Measurements from ENCODE around the gene KLHL7.
A peak's percentile ranks its signal among the peaks of the same experiment; 100 is the strongest.

The KLHL7 gene, protein sequence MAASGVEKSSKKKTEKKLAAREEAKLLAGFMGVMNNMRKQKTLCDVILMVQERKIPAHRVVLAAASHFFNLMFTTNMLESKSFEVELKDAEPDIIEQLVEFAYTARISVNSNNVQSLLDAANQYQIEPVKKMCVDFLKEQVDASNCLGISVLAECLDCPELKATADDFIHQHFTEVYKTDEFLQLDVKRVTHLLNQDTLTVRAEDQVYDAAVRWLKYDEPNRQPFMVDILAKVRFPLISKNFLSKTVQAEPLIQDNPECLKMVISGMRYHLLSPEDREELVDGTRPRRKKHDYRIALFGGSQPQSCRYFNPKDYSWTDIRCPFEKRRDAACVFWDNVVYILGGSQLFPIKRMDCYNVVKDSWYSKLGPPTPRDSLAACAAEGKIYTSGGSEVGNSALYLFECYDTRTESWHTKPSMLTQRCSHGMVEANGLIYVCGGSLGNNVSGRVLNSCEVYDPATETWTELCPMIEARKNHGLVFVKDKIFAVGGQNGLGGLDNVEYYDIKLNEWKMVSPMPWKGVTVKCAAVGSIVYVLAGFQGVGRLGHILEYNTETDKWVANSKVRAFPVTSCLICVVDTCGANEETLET

DNA sequence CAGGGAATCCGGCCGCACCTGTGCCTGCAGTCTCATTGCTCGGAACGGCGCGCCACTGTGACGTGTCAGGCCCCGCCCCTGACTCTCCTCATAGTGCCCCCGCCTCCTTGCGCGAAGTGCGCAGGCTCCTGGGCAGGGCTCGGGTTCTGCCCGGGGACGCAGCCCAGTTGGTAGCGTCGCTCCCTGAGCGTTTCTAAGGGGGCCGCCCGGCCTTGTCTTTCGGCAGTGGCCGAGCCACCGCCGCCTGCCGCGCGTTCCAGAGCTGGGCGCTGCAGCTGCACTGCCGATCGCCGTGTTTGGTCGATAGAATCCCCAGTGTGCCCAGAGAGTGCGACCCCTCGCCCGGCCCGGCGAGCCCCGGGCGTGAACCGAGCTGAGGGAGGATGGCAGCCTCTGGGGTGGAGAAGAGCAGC, at the start of gene KLHL7:
Gene KLHL7, plus strand, starts transcription at position 142 of the 413 bp plus-strand sequence. Its CDS starts 242 bp downstream, at position 384.
- peak; percentile 95 for DNase-seq (ENCODE audit: insufficient read length, low spot score)
- peak; percentile 97 for TF ChIP-seq POLR2A (IDR thresholded peaks at IDR 0.05; ENCODE audit: low read depth, low read length)
- peak; percentile 69 for FAIRE-seq

DNA sequence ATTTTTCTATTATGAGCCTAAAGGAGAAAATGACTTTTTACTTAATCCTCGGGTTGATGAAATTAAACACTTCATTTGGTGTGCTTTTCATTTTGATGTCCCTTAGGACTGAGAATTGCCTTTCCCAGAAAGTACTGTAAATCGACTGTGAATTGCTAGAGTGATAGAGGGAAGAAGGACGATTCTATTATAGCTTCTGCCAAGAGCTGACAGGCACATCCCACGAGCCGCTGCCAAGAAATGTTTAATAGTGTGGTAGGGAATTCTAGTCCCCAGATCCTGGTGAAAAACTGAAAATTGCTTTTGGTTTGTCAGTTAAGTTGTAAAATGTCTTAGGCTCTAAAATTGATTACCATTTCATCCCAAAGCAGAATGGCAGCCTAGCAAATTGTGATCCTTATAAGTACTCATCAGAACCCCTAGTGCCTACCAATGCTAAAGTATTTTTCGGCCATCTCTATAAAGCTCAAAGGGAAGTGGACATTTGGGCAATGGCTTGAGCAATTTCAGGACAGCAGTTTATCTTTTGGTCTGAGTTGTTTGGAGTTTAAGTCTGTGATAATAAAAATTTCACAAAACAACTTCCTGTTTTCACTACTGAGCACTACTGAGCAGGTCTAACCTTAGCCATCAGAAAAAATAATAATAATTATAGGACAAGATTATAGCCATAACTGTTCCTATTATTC, 47.0 kb upstream of the KLHL7 start:
- no peak for DNase-seq (ENCODE audit: insufficient read length, low spot score)

DNA sequence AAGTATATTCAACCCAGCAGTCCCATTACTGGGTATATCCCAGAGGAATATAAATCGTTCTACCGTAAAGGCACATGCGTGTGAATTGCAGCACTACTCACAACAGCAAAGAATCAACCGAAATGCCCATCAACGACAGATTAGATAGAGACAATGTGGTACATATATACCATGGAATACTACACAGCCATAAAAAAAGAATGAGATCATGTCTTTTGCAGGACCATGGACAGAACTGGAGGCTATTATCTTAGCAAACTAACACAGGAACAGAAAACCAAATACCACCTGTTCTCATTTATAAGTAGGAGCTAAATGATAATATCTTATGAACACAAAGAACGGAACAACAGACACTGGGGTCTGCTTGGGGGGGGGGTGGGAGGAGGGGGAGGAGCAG, 44.3 kb upstream of the KLHL7 start:
- no peak for TF ChIP-seq POLR2A (IDR thresholded peaks at IDR 0.05; ENCODE audit: low read depth, low read length)
- no peak for FAIRE-seq

More for the DNA sequence above, 47.0 kb upstream of the KLHL7 start:
- FAIRE-seq, result no peak
- no peak for TF ChIP-seq POLR2A (IDR thresholded peaks at IDR 0.05; ENCODE audit: low read depth, low read length)

DNA sequence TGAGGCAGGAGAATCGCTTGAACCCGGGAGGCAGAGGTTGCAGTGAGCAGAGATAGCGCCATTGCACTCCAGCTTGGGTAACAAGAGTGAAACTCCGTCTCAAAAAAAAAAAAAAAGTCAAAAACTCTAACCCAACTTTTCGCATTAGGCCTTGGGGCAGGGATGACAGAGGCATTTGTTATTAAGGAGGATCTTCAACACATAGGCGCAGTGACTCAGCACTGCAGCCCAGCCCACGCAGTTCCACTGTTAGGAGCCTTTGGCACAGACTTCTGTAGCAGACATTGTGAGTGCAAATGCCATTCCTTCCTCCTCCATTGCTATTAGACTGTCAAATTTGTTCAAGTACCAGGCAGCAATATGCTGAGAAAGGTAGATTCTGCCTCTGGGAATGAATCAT, 43.1 kb upstream of the KLHL7 start:
- FAIRE-seq, result no peak
- no peak for TF ChIP-seq POLR2A (IDR thresholded peaks at IDR 0.05; ENCODE audit: low read depth, low read length)
- peak; percentile 40 for DNase-seq (ENCODE audit: insufficient read length, low spot score)

More for the DNA sequence above, 44.3 kb upstream of the KLHL7 start:
- DNase-seq (ENCODE audit: insufficient read length, low spot score), result no peak

DNA sequence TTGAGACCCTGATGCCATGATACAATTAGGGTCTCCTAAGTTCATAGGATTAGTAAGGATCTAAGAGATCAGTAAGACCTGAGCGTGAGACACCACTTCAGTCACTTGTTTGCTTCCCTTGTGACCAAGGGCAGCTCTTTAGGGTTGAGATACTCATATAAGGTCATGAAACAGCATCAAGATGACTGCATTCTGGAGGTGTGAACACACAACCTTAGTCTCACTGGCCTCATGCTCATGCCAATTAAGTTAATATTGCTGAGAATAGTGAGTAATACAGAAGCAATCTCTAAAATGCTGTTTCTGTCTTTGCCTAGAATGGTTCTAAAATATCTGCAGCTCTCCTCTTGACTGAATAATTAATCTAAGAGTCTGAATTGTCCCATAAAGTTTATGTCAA, 39.6 kb upstream of the KLHL7 start:
- FAIRE-seq, result no peak
- TF ChIP-seq POLR2A (IDR thresholded peaks at IDR 0.05; ENCODE audit: low read depth, low read length), result no peak
- DNase-seq (ENCODE audit: insufficient read length, low spot score), result no peak

DNA sequence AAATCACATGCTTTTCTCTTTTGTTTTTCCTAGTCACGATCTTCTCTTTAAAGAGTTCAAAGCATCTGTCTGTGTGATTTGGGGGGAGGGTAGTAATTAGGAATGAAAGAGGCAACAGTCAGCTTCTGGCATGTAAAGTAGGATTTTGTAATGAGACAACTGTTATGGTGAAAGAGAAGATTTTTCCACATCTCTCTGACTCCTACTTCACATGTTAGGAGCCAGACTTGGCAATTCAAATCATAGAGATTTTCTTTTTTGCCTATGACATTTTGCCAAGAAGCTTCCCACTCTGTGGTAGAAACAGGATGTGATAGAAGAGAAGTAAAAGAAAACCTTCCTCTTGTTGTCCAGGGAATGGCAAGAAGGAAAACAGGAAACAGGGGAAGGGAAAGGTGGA, 38.3 kb upstream of the KLHL7 start:
- FAIRE-seq, result no peak
- TF ChIP-seq POLR2A (IDR thresholded peaks at IDR 0.05; ENCODE audit: low read depth, low read length), result no peak
- no peak for DNase-seq (ENCODE audit: insufficient read length, low spot score)

DNA sequence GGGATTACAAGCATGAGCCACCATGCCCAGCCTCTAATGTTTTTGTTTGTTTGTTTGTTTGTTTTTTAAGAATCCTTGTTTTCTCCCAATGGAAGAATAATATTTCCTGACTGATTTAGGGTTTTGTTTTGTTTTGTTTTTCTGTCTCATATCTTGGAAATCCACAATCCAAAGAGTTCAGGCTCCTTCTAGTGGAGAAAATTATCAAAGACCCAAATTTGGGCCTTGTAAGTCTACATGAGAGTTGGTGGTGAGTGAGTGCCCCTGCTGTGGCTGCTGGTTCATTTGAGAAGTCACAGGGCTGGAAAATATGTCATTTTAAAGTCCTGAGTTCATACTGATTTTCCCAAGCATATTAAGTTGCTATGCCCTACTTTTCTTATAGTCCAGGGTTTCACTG, 33.5 kb upstream of the KLHL7 start:
- DNase-seq (ENCODE audit: insufficient read length, low spot score) (no peak), FAIRE-seq (no peak)
- no peak for TF ChIP-seq POLR2A (IDR thresholded peaks at IDR 0.05; ENCODE audit: low read depth, low read length)

DNA sequence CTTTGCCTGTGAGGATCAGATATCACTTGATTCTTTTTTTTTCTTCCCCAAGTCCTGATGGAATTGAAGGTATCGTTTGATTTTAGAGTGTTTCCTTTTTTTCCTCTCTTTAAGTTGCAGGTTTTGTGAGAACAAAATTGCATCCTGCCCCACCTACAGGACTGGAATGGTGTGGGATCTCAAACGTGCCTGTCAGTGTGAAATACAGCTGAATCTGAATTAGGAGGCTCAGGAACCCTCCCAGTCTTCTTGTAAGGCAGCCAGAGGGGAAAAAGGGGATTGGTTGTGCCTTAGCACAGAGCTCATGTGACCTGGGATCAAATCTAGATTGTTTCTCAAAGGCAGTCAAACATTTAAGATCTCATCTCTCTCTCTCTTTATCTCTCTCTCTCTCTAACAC, 32.7 kb upstream of the KLHL7 start:
- FAIRE-seq (no peak), DNase-seq (ENCODE audit: insufficient read length, low spot score) (no peak)
- no peak for TF ChIP-seq POLR2A (IDR thresholded peaks at IDR 0.05; ENCODE audit: low read depth, low read length)

DNA sequence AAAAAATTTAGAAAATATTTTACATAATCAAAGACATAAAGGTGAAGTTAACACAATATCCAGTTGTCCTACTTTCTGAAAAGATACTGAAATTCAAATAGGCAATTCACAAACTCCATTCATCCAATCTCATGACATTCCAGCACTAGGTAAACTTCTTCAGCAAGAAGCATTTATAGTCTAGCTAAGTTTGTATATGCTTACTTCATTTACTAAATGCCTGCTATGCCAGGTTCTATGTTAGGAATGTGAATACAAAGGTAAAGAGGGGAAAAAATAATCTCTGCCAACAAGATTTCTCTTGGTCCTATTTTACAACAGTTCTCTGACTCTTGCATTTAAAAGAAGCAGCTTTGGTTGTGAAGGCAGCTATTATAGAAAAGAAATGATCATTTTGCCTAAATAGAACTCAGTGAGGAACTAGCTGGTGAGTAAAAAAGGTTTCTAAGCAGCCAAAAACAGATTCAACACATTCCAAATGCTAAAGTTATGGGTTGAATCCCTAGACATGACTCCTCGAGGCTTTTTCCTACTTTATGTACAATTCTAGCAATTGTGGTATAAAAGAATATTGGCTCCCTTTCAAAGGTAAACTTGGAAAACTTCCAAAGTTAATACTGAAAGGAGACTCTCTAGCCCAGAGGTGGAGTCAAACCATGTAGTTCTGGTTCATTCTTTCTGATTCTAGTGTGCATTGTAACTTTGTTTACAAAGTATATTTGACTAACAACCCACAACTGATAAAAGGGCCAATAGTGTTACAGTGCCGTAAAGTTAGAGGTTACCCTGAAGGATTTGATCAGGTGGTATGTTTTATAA, 30.9 kb upstream of the KLHL7 start:
- FAIRE-seq (peak; percentile 57), DNase-seq (ENCODE audit: insufficient read length, low spot score) (no peak)

DNA sequence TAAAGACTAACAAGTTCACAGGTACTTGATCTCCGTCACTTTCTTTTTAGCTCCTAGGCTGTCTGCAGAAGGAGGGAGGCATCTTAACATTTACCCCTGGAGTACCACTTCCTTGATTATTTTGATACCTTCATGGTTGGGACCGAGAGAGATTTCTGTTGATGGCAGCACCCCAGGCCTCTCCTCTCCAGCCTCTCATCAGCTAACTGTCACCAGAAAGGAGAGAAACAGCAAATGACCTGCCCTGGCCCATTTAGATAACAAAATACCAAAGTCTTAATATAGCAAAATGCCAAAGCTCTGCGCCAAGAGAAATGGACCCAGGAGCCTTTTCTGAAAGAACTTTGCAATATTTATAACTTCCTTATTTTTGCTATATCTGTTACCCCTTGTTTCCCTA, 30.0 kb upstream of the KLHL7 start:
- no peak for FAIRE-seq
- TF ChIP-seq POLR2A (IDR thresholded peaks at IDR 0.05; ENCODE audit: low read depth, low read length), result no peak
- no peak for DNase-seq (ENCODE audit: insufficient read length, low spot score)

More for the DNA sequence above, 30.9 kb upstream of the KLHL7 start:
- no peak for TF ChIP-seq POLR2A (IDR thresholded peaks at IDR 0.05; ENCODE audit: low read depth, low read length)

DNA sequence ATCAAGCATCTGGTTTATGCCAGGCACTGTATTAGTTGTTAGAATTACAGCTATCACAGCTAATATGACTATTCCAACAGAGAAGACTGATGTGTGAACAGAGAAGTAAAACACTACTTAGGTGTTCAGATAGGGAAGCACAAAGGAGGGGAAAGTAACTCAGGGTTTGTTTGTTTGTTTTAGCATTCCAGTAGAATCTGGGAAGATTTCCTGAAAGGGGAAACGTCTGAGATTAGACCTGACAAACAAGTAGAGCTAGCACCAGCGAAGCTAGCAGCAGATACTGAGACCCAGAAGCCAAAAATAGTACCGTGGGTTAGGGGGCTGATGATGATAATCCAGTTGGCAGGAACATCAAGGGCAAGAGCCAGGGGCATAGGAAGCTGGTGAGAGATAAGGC, 28.8 kb upstream of the KLHL7 start:
- DNase-seq (ENCODE audit: insufficient read length, low spot score) (no peak), FAIRE-seq (no peak)
- no peak for TF ChIP-seq POLR2A (IDR thresholded peaks at IDR 0.05; ENCODE audit: low read depth, low read length)

DNA sequence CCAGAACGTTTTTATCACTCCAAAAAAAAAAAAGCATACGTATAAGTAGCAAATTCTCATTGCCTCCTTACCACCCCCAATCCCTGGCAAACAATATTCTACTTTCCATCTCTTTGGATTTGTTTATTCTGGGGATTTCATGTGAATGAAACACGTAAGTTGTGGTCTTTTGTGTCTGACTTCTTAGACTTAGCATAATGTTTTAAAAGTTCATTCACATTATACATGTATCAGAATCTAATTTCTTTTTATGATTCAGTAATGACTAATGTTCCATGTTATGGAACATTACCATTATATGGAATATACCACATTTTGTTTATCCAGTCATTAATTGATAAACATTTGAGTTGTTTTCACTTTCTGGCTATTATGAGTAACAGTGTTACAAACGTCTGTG, 12.5 kb upstream of the KLHL7 start:
- FAIRE-seq, result no peak

DNA sequence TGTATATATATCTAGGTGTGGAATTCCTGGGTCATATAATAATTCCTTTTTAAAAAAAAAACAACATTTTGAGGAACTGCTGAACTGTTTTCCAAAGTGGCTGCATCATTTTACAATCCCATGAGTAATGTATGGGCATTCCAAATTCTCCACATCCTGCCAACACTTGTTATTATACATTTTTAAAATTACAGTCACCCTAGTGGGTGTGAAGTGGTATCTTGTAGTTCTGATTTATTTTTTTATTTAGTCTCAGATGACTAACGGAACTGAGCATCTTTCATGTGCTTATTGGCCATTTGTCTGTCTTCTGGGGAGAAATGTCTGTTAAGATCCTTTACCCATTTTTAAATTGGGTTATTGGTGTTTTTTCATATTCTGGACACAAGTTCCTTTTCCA, 12.0 kb upstream of the KLHL7 start:
- no peak for DNase-seq (ENCODE audit: insufficient read length, low spot score)
- TF ChIP-seq POLR2A (IDR thresholded peaks at IDR 0.05; ENCODE audit: low read depth, low read length), result no peak
- FAIRE-seq, result peak; percentile 75

More for the DNA sequence above, 12.5 kb upstream of the KLHL7 start:
- no peak for TF ChIP-seq POLR2A (IDR thresholded peaks at IDR 0.05; ENCODE audit: low read depth, low read length)
- no peak for DNase-seq (ENCODE audit: insufficient read length, low spot score)
